CD8-positive, alpha-beta memory T cell (primary cell): Measurements from ENCODE around the gene STX3. TPM values are rescaled to one million over a fixed set of nuclear protein-coding genes. Genes with fewer than 3 reads are reported as not detected.
"Not testable (repeated sequence)": the region's sequence is repeated elsewhere in the genome, so short reads cannot be mapped to it uniquely, and the experiment has no call there.

ENCODE experiments used
- CTCF ChIA-PET: fragments of 350-600 bp; sonication (Branson Sonifier 250); formaldehyde crosslinking; loops from one replicate; lab custom pipeline; 2021; ENCODE audit warnings: antibody characterized with exemption; lab: Charles Lee
- POLR2A ChIA-PET: fragments of 350-600 bp; sonication (Branson Sonifier 250); formaldehyde crosslinking; loops from one replicate; lab custom pipeline; 2021; ENCODE audit warnings: antibody characterized with exemption; lab: Charles Lee
- DNase-seq, 5 donors: peaks; one replicate each; pipeline versions ENCODE4 v3.0.0 to v3.0.0-alpha.2; 2020 to 2022; ENCODE audit warnings: mixed read lengths in 1 of 5
- H3K27ac ChIP-seq: one replicate; pipeline ENCODE4 v1.7.0; 2013; ENCODE audit warnings: low read depth, mild to moderate bottlenecking, low read length, moderate library complexity
- H3K27me3 ChIP-seq: 2 replicates; pipeline ENCODE4 v1.7.0; 2013; ENCODE audit warnings: low read length, mild to moderate bottlenecking; ENCODE audit not compliant: insufficient read depth, poor library complexity, severe bottlenecking
- H3K36me3 ChIP-seq: 2 replicates; pipeline ENCODE4 v1.7.0; 2013; ENCODE audit warnings: mild to moderate bottlenecking, low read length, moderate library complexity; ENCODE audit not compliant: insufficient read depth
- H3K4me1 ChIP-seq: 2 replicates; pipeline ENCODE4 v1.7.0; 2013; ENCODE audit warnings: mild to moderate bottlenecking, low read length, moderate library complexity; ENCODE audit not compliant: insufficient read depth
- H3K4me3 ChIP-seq: 2 replicates; pipeline ENCODE4 v1.7.0; 2013; ENCODE audit warnings: mild to moderate bottlenecking, low read length
- H3K9me3 ChIP-seq: 2 replicates; pipeline ENCODE4 v1.7.0; 2013; ENCODE audit warnings: mild to moderate bottlenecking, low read length
- H3K27ac Mint-ChIP-seq, 8 donors: one replicate each; pipeline ENCODE4 v1.8.0; 2020 to 2021; ENCODE audit warnings: mixed read lengths in 8 of 8, mild to moderate bottlenecking in 6 of 8, inconsistent platforms in 3 of 8, moderate library complexity in 3 of 8
- H3K27me3 Mint-ChIP-seq, 2 donors: one replicate each; pipeline ENCODE4 v1.8.0; 2020 to 2021; ENCODE audit warnings: mixed read lengths in 2 of 2, mild to moderate bottlenecking in 1 of 2, moderate library complexity in 1 of 2
- H3K36me3 Mint-ChIP-seq, 3 donors: one replicate each; pipeline ENCODE4 v1.8.0; 2020 to 2021; ENCODE audit warnings: mixed read lengths in 3 of 3, inconsistent platforms in 1 of 3, mild to moderate bottlenecking in 1 of 3
- H3K4me1 Mint-ChIP-seq, 3 donors: one replicate each; pipeline ENCODE4 v1.8.0; 2020 to 2021; ENCODE audit warnings: mixed read lengths in 3 of 3, inconsistent platforms in 1 of 3, mild to moderate bottlenecking in 1 of 3
- H3K4me3 Mint-ChIP-seq, 7 donors: one replicate each; pipeline ENCODE4 v1.8.0; 2020 to 2021; ENCODE audit warnings: mixed read lengths in 7 of 7, mild to moderate bottlenecking in 6 of 7, moderate library complexity in 4 of 7, inconsistent platforms in 2 of 7
- H3K9me3 Mint-ChIP-seq, 5 donors: one replicate each; pipeline ENCODE4 v1.8.0; 2020 to 2022; ENCODE audit warnings: mixed read lengths in 5 of 5, mild to moderate bottlenecking in 3 of 5, moderate library complexity in 2 of 5, inconsistent platforms in 1 of 5
- polyA plus RNA-seq: library from polyadenylated mRNA; unstranded; fragments of 300-500 nt; fragmentation: Illumina TruSeq; gene quantifications from one replicate; pipeline ENCODE4 v1.2.3, GENCODE V29; 2021
- total RNA-seq, 2 experiments: library from RNA; stranded (reverse); gene quantifications; one replicate each; pipeline ENCODE4 v1.2.3, GENCODE V29; 2021

The STX3 gene
- total and polyA plus RNA-seq, 3 experiments from 2014 or later: 5.5 to 6.8 (median 6.7) TPM

DNA sequence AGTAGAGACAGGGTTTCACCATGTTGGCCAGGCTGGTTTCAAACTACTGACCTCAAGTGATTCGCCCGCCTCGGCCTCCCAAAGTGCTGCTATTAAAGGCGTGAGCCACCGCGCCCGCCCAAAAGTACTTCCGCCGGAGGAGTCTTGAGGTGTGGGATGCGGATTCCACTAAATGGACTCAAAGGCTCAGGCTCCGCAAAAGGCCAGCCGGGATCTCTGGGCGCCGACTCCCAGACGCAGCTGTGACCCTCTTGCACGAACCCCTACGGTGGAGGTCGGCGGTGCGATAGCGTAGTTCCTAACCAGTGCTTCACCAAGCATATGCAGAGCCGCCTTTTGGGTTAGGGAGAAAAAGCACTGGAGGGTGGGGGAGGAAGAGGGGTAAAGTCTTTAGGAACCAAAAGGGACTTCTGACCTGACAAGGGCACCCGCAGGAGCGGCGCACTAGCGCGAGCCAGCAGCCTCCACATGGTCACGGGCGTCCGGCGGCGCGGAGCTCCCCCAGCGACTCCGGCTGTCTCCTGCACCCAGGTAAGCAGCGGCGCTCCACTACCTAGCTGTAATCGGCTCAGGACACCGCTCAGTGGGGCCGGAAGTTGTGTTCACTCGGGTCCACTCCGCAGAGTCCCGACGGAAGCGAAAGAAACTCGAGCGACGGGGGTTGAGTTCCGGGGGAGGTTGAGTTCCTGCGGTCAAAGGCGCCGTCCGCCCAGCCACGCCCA, 55.2 kb downstream of the STX3 start, which contains the start of gene MRPL16:
Gene MRPL16 (minus strand): TSS at position 590 of the 722 bp plus-strand sequence. CDS start 120 bp downstream, at position 470.
- H3K4me1 ChIP-seq: peaks cover 17% of the 10 kb centered on the region
- Mint-ChIP-seq H3K27ac (peak within 1 kb of the TSS; percentile 84 to 96 (median 92)), H3K27me3 (peaks cover 0 to 7% of the 10 kb centered on the region in 2 donors), H3K4me3 (peak within 1 kb of the TSS; percentile 91 to 97 (median 93)), H3K36me3 (peaks cover 5 to 35% (median 9%) of the 10 kb centered on the region in 3 donors), H3K4me1 (peaks cover 26 to 33% (median 32%) of the 10 kb centered on the region in 3 donors), H3K9me3 (peaks cover 0 to 4% (median 0%) of the 10 kb centered on the region in 5 donors)
- H3K27me3 ChIP-seq: no peaks in the 10 kb centered on the region
- CTCF ChIA-PET: interaction anchor here (0.8 to 4.0 kb wide), 5 partner anchors 10 to 56 kb away, joined by 3 to 48 read pairs (median 9); partner anchors contain the start of gene STX3
- H3K27ac ChIP-seq: peak within 1 kb of the TSS; percentile 80
- H3K9me3 ChIP-seq: no peaks in the 10 kb centered on the region
- H3K36me3 ChIP-seq: peaks cover 4% of the 10 kb centered on the region
- DNase-seq: peak; percentile 81 to 93 (median 83)
- peak within 1 kb of the TSS; percentile 94 for H3K4me3 ChIP-seq
- POLR2A ChIA-PET: interaction anchor here (1.6 kb wide), 1 partner anchor 55 kb away, joined by 6 read pairs; the partner anchor contains the start of gene STX3

DNA sequence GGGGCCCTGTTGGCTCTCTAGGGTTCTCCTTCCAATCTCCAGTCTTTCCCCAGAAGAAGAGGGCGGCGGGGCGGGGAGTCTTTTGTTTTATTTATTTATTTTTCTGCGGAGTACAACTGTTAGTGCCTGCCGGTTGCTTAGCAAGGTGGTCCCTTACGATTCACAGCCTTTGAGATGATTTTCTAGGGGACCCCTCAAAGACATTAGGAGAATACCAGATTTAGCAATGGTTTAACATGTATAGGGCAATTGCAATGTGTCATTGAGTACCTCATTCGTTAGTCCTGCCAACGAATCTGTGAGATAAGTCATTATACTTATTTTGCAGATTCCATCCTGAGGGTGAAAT, 55.7 kb downstream of the STX3 start:
- Mint-ChIP-seq H3K27me3 (peaks cover 0 to 7% of the 10 kb centered on the region in 2 donors), H3K9me3 (peaks cover 0 to 4% (median 0%) of the 10 kb centered on the region in 5 donors), H3K4me1 (peaks cover 26 to 33% (median 32%) of the 10 kb centered on the region in 3 donors), H3K36me3 (peaks cover 5 to 30% (median 9%) of the 10 kb centered on the region in 3 donors), H3K4me3 (peak overlapping the region; percentile 91 to 97 (median 93)), H3K27ac (peak overlapping the region; percentile 84 to 96 (median 92))
- Histone ChIP-seq H3K4me1 (peaks cover 17% of the 10 kb centered on the region), H3K27me3 (no peaks in the 10 kb centered on the region), H3K4me3 (peak overlapping the region; percentile 94), H3K36me3 (peaks cover 4% of the 10 kb centered on the region), H3K9me3 (no peaks in the 10 kb centered on the region), H3K27ac (peak overlapping the region; percentile 80)
- ChIA-PET POLR2A (no interaction called here), CTCF (interaction anchor here (0.8 to 4.0 kb wide), 5 partner anchors 10 to 57 kb away, joined by 3 to 48 read pairs (median 9); partner anchors contain the start of gene STX3)
- no peak for DNase-seq

DNA sequence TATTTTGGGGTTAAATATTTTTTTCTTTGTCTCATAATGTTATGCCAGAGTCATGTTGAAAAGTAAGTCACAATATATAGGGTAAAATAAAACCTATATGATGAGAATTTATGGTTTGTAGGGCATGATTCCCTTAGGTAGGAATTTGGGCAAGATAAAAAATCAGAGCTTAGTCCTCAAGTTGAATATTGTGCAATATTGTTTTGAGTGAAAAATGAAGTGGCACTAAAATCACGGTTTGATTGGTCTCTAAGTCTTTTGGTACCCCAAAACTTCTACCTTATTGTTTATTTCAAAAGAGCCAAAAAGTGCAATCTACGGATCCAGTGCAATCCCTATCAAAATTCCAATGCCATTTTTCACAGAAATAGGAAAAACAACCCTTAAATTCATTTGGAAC, 57.0 kb downstream of the STX3 start:
- H3K27ac Mint-ChIP-seq: peak overlapping the region in 2 of 8 donors; percentile 32 to 66
- peaks cover 26 to 33% (median 32%) of the 10 kb centered on the region in 3 donors for H3K4me1 Mint-ChIP-seq
- ChIA-PET POLR2A (no interaction called here), CTCF (interaction anchor here (4.0 kb wide), 1 partner anchor 11 kb away, joined by 22 read pairs; no protein-coding TSS in a partner anchor)
- Histone ChIP-seq H3K36me3 (peaks cover 4% of the 10 kb centered on the region), H3K4me3 (no peak overlapping the region), H3K4me1 (peaks cover 17% of the 10 kb centered on the region), H3K27me3 (no peaks in the 10 kb centered on the region), H3K27ac (no peak overlapping the region), H3K9me3 (no peaks in the 10 kb centered on the region)
- H3K36me3 Mint-ChIP-seq: peaks cover 0 to 18% (median 5%) of the 10 kb centered on the region in 3 donors
- H3K9me3 Mint-ChIP-seq: peaks cover 0 to 4% (median 0%) of the 10 kb centered on the region in 5 donors
- peaks cover 0 to 7% of the 10 kb centered on the region in 2 donors for H3K27me3 Mint-ChIP-seq
- H3K4me3 Mint-ChIP-seq: peak overlapping the region in 2 of 7 donors; percentile 13 to 60
- DNase-seq: no peak

DNA sequence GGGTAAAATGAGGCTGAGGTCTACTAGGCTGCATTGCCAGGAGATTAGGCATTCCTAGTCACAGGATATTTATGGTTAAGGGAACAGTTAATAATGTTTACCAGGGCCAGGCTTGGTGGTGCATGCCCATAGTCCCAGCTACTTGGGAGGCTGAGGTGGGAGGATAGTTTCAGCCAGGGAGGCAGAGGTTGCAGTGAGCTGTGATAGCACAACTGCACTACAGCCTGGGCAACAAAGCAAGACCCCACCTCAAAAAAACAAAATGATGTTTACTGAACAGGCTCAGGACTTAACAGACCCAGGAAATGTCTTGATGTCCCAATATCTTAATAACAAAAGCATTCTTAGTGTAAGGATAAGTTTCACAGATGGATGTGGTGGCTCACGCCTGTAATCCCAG, 58.2 kb downstream of the STX3 start:
- ChIA-PET CTCF (interaction anchor here (1.0 kb wide), 1 partner anchor 10 kb away, joined by 3 read pairs; no protein-coding TSS in a partner anchor), POLR2A (no interaction called here)
- Histone ChIP-seq H3K36me3 (no peaks in the 10 kb centered on the region), H3K4me1 (peaks cover 17% of the 10 kb centered on the region), H3K27me3 (no peaks in the 10 kb centered on the region), H3K9me3 (no peaks in the 10 kb centered on the region), H3K4me3 (no peak overlapping the region), H3K27ac (no peak overlapping the region)
- Mint-ChIP-seq H3K4me3 (peak overlapping the region in 1 of 7 donors; percentile 23), H3K4me1 (peaks cover 27 to 33% (median 30%) of the 10 kb centered on the region in 3 donors), H3K36me3 (peaks cover 0 to 10% (median 5%) of the 10 kb centered on the region in 3 donors), H3K9me3 (peaks cover 0 to 4% (median 0%) of the 10 kb centered on the region in 5 donors), H3K27ac (no peak overlapping the region), H3K27me3 (peaks cover 0 to 7% of the 10 kb centered on the region in 2 donors)
- no peak for DNase-seq

DNA sequence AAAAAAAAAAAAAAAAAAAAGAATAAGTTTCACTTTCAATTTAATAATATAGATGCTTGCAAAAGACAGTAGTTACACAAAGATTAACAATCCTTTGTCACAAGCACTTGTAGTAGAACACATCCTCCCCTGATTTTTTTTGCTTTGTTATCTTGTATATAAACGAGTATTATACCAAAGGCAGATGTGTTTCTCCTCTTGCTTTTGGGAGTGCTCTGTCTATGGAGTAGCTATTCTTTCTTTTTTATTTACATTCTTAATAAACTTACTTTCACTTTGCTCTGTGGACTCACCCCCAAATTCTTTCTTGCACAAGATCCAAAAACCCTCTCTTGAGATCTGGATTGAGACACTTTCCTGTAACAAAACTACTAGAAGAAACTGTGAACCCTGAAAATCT, 58.8 kb downstream of the STX3 start:
- no peak for DNase-seq
- CTCF ChIA-PET: interaction anchor here (1.0 kb wide), 1 partner anchor 9 kb away, joined by 3 read pairs; no protein-coding TSS in a partner anchor
- Mint-ChIP-seq H3K4me3 (peak overlapping the region in 6 of 7 donors; percentile 24 to 65 (median 42)), H3K4me1 (peaks cover 27 to 34% (median 29%) of the 10 kb centered on the region in 3 donors), H3K27me3 (peaks cover 0 to 7% of the 10 kb centered on the region in 2 donors), H3K36me3 (peaks cover 0 to 5% (median 5%) of the 10 kb centered on the region in 3 donors), H3K9me3 (peaks cover 0 to 4% (median 0%) of the 10 kb centered on the region in 5 donors), H3K27ac (peak overlapping the region in 3 of 8 donors; percentile 13 to 52 (median 45))
- Histone ChIP-seq H3K27ac (no peak overlapping the region), H3K4me3 (no peak overlapping the region), H3K4me1 (peaks cover 16% of the 10 kb centered on the region), H3K9me3 (no peaks in the 10 kb centered on the region), H3K27me3 (no peaks in the 10 kb centered on the region), H3K36me3 (no peaks in the 10 kb centered on the region)
- POLR2A ChIA-PET: no interaction called here

DNA sequence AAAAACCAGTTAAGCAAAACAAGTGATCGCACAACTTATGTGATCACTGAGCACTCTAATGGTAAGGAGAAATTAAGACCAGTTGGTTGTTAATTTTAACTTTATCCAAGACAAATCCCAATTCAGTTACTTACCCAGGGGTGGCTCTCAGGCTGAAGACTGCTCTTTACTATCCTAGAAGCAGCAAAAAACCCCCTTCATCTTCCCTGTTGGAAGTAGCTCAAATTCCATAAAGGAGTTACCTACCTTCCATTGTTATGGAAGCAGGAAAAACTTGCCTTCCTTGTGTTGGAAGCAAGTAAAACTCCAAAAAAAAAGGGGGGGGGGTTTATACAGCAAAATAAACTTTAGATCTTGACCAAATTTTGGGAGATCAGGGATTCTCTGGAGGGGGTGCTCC, 60.6 kb downstream of the STX3 start:
- Mint-ChIP-seq H3K27ac (no peak overlapping the region), H3K9me3 (peaks cover 0 to 4% (median 0%) of the 10 kb centered on the region in 5 donors), H3K36me3 (peaks cover 0 to 5% (median 0%) of the 10 kb centered on the region in 3 donors), H3K27me3 (peaks cover 0 to 7% of the 10 kb centered on the region in 2 donors), H3K4me1 (peaks cover 16 to 20% (median 16%) of the 10 kb centered on the region in 3 donors), H3K4me3 (no peak overlapping the region)
- CTCF ChIA-PET: no interaction called here
- H3K9me3 ChIP-seq: no peaks in the 10 kb centered on the region
- no peaks in the 10 kb centered on the region for H3K27me3 ChIP-seq
- no peak for DNase-seq
- POLR2A ChIA-PET: no interaction called here
- H3K27ac ChIP-seq: no peak overlapping the region
- no peaks in the 10 kb centered on the region for H3K36me3 ChIP-seq
- H3K4me3 ChIP-seq: no peak overlapping the region
- H3K4me1 ChIP-seq: peaks cover 6% of the 10 kb centered on the region

DNA sequence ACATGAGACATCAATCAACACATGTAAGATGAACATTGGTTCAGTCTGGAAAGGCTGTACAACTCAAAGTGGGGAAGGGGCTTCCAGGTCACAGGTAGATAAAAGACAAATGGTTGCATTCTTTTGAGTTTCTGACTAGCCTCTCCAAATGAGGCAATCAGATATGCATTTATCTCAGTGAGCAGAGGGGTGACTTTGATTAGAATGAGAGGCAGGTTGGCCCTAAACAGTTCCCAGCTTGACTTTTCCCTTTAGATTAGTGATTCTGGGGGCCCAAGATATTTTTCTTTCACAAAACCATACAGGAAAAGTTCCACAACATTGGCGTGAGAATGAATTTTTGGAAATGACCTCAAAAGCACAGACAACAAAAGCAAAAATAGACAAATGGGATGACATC, 61.3 kb downstream of the STX3 start:
- H3K27ac Mint-ChIP-seq, H3K4me3 ChIP-seq, POLR2A ChIA-PET, CTCF ChIA-PET, H3K9me3 ChIP-seq, H3K4me3 Mint-ChIP-seq, DNase-seq, H3K27me3 ChIP-seq, H3K36me3 ChIP-seq, H3K27me3 Mint-ChIP-seq, H3K27ac ChIP-seq, H3K36me3 Mint-ChIP-seq, H3K4me1 ChIP-seq, H3K9me3 Mint-ChIP-seq: not testable (repeated sequence)
- H3K4me1 Mint-ChIP-seq: peaks cover 9 to 13% (median 10%) of the 10 kb centered on the region in 3 donors

DNA sequence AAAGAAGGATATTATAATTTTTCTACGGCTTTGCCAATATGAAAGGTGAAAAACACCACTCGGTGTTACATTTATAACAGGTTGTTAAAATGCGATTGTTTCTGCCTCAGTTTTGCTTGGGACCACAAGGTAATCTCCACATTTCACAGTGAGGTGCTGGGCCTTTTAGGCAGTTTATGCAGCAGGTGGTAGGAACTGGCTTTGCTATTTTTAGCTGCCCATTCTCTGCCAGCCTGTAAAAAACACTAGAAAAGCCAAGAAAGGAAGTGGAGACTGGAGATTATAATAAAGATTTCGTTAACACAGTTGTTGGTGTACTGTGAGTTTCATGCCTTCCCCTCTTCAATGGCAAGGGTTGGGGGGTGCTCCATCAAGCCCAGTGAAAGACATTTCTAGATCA, 63.4 kb downstream of the STX3 start:
- H3K27ac Mint-ChIP-seq: no peak overlapping the region
- H3K9me3 Mint-ChIP-seq: no peaks in the 10 kb centered on the region
- Histone ChIP-seq H3K27me3 (no peaks in the 10 kb centered on the region), H3K27ac (no peak overlapping the region), H3K4me3 (no peak overlapping the region), H3K4me1 (no peaks in the 10 kb centered on the region), H3K9me3 (no peaks in the 10 kb centered on the region), H3K36me3 (no peaks in the 10 kb centered on the region)
- no peak for DNase-seq
- no peak overlapping the region for H3K4me3 Mint-ChIP-seq
- ChIA-PET POLR2A (no interaction called here), CTCF (no interaction called here)
- H3K27me3 Mint-ChIP-seq: no peaks in the 10 kb centered on the region
- peaks cover 9 to 16% (median 14%) of the 10 kb centered on the region in 3 donors for H3K4me1 Mint-ChIP-seq
- H3K36me3 Mint-ChIP-seq: no peaks in the 10 kb centered on the region
